Right lobe of liver (tissue), 5 donors: ENCODE results near the gene BEST4. TPM values are rescaled to one million over a fixed set of nuclear protein-coding genes. Genes with fewer than 3 reads are reported as not detected.

ENCODE experiments used
- small RNA-seq, 2 experiments: library from RNA; depleted of rRNA; stranded (forward); fragments of <200 nt; gene quantifications; one replicate each; pipeline ENCODE3, GENCODE V24; 2016
- total RNA-seq, 6 experiments: library from RNA; depleted of rRNA in 2 of 6; stranded (reverse); fragments of >200 nt in 2 of 6; fragmentation: NEBNext Ultra II Directional in 3 of 6; extraction: Animal tissue kit (Norgen Biotek cat#: 25700) in 3 of 6; gene quantifications; one replicate each; pipeline versions ENCODE4 v1.1.0 to v1.2.4, GENCODE V29; 2016 to 2023
- donor health status: DM: no; HTN: no; CAD: no.
- donor health status: DM: no; HTN: no; CAD: no.
- donor health status: DM: no; HTN: yes; CAD: no.
- donor health status: DM: no; HTN: yes; CAD: no.

BEST4 gene
- total RNA-seq, 6 experiments from 2014 or later, result 0.13 to 0.32 TPM; not detected in 4

Small RNA genes within 50 kb of the gene (small RNA-seq; reads per million reads assigned to genes)
- gene SNORD38A (665 to 666 reads per million in 2 experiments), gene SNORD38B (0 reads per million in 2 experiments), gene SNORD46 (2,667 to 3,233 reads per million in 2 experiments), gene SNORD55 (0 reads per million in 2 experiments)

Other genes starting within 250 kb of the BEST4 start
- 10 to 100 TPM; 15.8 to 31.0 (median 24.5) TPM for gene TMEM53, start 113.7 kb downstream of the BEST4 start, total RNA-seq
- 10 to 100 TPM in 2 of 6 experiments, 1 to 10 TPM in 4; 2.7 to 18.4 (median 5.2) TPM for gene ARMH1, start 113.5 kb downstream of the BEST4 start, total RNA-seq
- not detected for gene RNU5D-1, start 57.0 kb downstream of the BEST4 start, total RNA-seq
- 1 to 10 TPM in 2 of 6 experiments, under 1 TPM in 3, not detected in 1; 0.22 to 1.4 (median 0.37) TPM for gene KIF2C, start 48.3 kb downstream of the BEST4 start, total RNA-seq
- 100 to 1,000 TPM; 459 to 921 (median 519) TPM for gene RPS8, start 12.6 kb downstream of the BEST4 start, total RNA-seq
- 1 to 10 TPM; 1.8 to 5.3 (median 3.6) TPM for gene PLK3, start 12.2 kb upstream of the BEST4 start, total RNA-seq
- gene DYNLT4, start 19.2 kb upstream of the BEST4 start, total RNA-seq, result under 1 TPM in 1 of 6 experiments, not detected in 5; 0.26 TPM
- 1 to 10 TPM; 2.6 to 7.5 (median 5.3) TPM for gene BTBD19, start 20.4 kb upstream of the BEST4 start, total RNA-seq
- under 1 TPM; 0.19 to 0.68 (median 0.35) TPM for gene PTCH2, start 55.1 kb upstream of the BEST4 start, total RNA-seq
- gene EIF2B3, start 198.4 kb upstream of the BEST4 start, total RNA-seq, result 10 to 100 TPM; 12.0 to 29.1 (median 17.2) TPM
- 10 to 100 TPM; 26.8 to 38.2 (median 29.1) TPM for gene HECTD3, start 223.2 kb upstream of the BEST4 start, total RNA-seq
- 10 to 100 TPM; 57.8 to 92.8 (median 71.2) TPM for gene UROD, start 224.1 kb upstream of the BEST4 start, total RNA-seq